OCI-LY7 (cell line): Measurements from ENCODE around the gene LRRC56.

Experiments used
- CTCF ChIP-seq: fragments of 200-600 bp; sonication (generic); conservative IDR thresholded peaks from 2 replicates; pipeline ENCODE4 v1.5.1; 2014; ENCODE audit warnings: mild to moderate bottlenecking, antibody characterized with exemption, low read length, moderate library complexity, mixed read lengths
- EZH2phosphoT487 ChIP-seq: fragments of 200-600 bp; sonication (generic); IDR thresholded peaks from 2 replicates; pipeline ENCODE4 v1.6.1; 2018; ENCODE audit warnings: low read depth, borderline replicate concordance, mild to moderate bottlenecking, mixed run types, antibody characterized with exemption, low read length, moderate library complexity, mixed read lengths

- no peak for TF ChIP-seq CTCF
- TF ChIP-seq EZH2phosphoT487 = no peak
Observed at GRCh38 chr11:503179-503981, 33.9 kb upstream of the LRRC56 start.
